ENCODE results near the gene CCBE1.

CCBE1 gene

DNA sequence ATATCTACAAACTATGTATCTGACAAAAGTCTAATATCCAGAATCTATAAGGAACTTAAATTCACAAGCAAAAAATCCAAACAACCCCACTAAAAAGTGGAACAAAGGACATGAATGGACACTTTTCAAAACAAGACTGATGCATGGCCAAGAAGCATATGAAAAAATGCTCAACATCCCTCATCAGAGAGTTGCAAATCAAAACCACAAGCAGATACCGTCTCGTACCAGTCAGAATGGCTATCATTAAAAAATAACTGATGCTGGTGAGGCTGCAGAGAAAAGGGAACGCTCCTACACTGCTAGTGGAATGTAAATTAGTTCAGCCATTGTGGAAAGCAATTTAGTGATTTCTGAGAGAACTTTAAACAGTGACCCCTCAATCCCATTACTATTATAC lies 56.5 kb downstream of the CCBE1 start:
- Mint-ChIP-seq H3K36me3 (ENCODE audit: low read depth) (no peaks in the 10 kb centered on the region), H3K4me1 (ENCODE audit: low read depth) (no peaks in the 10 kb centered on the region), H3K27me3 (no peaks in the 10 kb centered on the region), H3K27ac (no peak overlapping the region), H3K9me3 (no peaks in the 10 kb centered on the region), H3K4me3 (no peak overlapping the region)
- no peak for DNase-seq

DNA sequence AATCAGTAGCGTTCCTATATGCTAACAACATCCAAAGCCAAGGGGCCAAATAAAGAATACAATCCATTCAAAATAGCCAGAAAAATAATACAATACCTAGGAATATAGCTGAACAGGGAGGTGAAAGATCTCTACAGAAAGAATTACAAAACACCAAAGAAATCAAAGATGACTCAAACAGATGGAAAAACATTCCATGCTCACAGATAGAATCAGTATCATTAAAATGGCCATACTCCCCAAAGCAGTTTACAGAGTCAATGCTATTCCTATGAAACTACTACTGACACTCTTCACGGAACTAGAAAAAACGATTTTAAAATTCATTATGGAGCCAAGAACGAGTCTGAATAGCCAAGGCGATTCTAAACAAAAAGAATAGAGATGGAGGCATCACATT lies 57.4 kb downstream of the CCBE1 start:
- no peak for DNase-seq
- Mint-ChIP-seq H3K36me3 (ENCODE audit: low read depth) (no peaks in the 10 kb centered on the region), H3K4me3 (no peak overlapping the region), H3K9me3 (no peaks in the 10 kb centered on the region), H3K27me3 (no peaks in the 10 kb centered on the region), H3K27ac (no peak overlapping the region), H3K4me1 (ENCODE audit: low read depth) (no peaks in the 10 kb centered on the region)

DNA sequence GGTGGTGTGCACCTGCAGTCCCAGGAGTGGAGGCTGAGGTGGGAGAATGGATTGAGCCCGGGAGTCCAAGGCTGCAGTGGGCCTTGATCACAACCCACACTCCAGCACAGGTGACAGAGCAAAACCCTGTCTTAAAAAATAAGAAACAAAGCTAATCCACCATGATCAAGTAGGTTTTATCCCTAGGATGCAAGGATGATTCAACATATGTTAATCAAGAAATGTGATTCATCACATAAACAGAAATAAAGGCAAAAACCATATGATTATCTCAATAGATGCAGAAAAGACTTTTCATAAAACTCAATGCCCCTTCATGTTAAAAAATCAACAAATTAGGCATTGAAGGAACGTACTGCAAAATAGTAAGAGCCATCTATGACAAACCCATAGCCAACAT lies 58.1 kb downstream of the CCBE1 start:
- Mint-ChIP-seq H3K27me3 (no peaks in the 10 kb centered on the region), H3K9me3 (no peaks in the 10 kb centered on the region), H3K36me3 (ENCODE audit: low read depth) (no peaks in the 10 kb centered on the region), H3K27ac (no peak overlapping the region), H3K4me3 (no peak overlapping the region), H3K4me1 (ENCODE audit: low read depth) (no peaks in the 10 kb centered on the region)
- no peak for DNase-seq

- no peak for DNase-seq
- H3K4me1 Mint-ChIP-seq (ENCODE audit: low read depth): no peaks in the 10 kb centered on the region
- H3K27me3 Mint-ChIP-seq: peaks cover 5% of the 10 kb centered on the region
- H3K9me3 Mint-ChIP-seq: no peaks in the 10 kb centered on the region
- H3K27ac Mint-ChIP-seq: no peak overlapping the region
- no peaks in the 10 kb centered on the region for H3K36me3 Mint-ChIP-seq (ENCODE audit: low read depth)
- H3K4me3 Mint-ChIP-seq: no peak overlapping the region
Measured at GRCh38 chr18:59633961-59634485, 63.2 kb downstream of the CCBE1 start.

GRCh38 chr18:59633317-59633716 lies 63.9 kb downstream of the CCBE1 start:
- DNase-seq: no peak
- Mint-ChIP-seq H3K4me1 (ENCODE audit: low read depth) (no peaks in the 10 kb centered on the region), H3K27ac (no peak overlapping the region), H3K36me3 (ENCODE audit: low read depth) (no peaks in the 10 kb centered on the region), H3K4me3 (no peak overlapping the region), H3K27me3 (peaks cover 5% of the 10 kb centered on the region), H3K9me3 (no peaks in the 10 kb centered on the region)

DNA sequence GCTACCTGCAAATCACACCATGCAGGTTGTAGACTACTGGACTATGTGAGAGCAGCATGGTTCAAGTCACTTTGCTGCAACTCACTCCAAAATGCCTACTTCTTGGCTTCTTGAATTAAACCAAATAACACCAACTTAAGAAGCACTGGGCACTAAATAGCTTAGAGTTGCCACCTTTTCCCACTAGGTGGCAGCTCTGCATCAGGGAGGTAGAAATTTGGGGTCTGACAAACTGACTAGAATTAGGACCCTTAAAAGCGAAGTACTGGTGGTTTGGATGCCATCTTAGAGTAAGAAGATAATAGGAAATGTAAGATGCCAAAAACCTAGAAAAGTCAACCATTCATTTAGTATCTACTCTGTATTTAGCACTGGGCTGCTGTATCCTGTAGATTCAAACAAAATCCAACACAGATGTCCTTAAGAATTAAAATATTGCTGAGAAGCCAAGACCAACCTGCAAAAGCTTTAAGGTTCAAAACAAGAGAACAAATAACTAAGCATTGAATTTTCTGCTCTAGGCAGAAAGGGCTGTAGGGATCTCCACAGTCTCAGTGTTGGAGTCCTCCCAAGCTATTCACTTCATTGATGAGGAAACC lies 65.5 kb downstream of the CCBE1 start:
- no peak for DNase-seq
- Mint-ChIP-seq H3K9me3 (no peaks in the 10 kb centered on the region), H3K4me3 (no peak overlapping the region), H3K36me3 (ENCODE audit: low read depth) (no peaks in the 10 kb centered on the region), H3K4me1 (ENCODE audit: low read depth) (no peaks in the 10 kb centered on the region), H3K27ac (no peak overlapping the region), H3K27me3 (peaks cover 5% of the 10 kb centered on the region)

- H3K27me3 Mint-ChIP-seq: peaks cover 5% of the 10 kb centered on the region
- no peak for DNase-seq
- H3K4me3 Mint-ChIP-seq: no peak overlapping the region
- H3K36me3 Mint-ChIP-seq (ENCODE audit: low read depth): no peaks in the 10 kb centered on the region
- H3K4me1 Mint-ChIP-seq (ENCODE audit: low read depth): no peaks in the 10 kb centered on the region
- H3K9me3 Mint-ChIP-seq: no peaks in the 10 kb centered on the region
- no peak overlapping the region for H3K27ac Mint-ChIP-seq
Measured at GRCh38 chr18:59629894-59630293, 67.3 kb downstream of the CCBE1 start.

GRCh38 chr18:59628995-59629394 lies 68.2 kb downstream of the CCBE1 start:
- Mint-ChIP-seq H3K9me3 (no peaks in the 10 kb centered on the region), H3K36me3 (ENCODE audit: low read depth) (no peaks in the 10 kb centered on the region), H3K27me3 (peaks cover 5% of the 10 kb centered on the region), H3K4me1 (ENCODE audit: low read depth) (no peaks in the 10 kb centered on the region), H3K4me3 (no peak overlapping the region), H3K27ac (no peak overlapping the region)
- no peak for DNase-seq

DNA sequence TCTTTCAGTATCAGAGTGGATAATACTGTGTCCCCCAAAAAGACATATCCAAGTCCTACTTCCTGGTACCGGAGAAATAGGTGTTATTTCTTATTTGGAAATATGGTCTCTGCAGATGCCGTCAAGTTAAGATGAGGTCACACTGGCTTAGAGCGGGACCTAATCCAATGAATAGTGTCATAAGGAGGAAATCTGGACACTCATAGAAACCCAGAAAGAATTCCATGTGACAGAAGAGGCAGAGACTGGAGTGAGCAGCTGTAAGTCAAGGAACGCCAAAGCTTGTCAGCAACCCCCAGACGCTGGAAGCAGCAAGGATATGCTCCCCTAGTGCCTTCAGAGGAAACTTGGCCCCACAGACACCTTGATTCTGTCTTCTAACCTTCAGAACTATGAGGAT lies 69.8 kb downstream of the CCBE1 start:
- no peaks in the 10 kb centered on the region for H3K4me1 Mint-ChIP-seq (ENCODE audit: low read depth)
- DNase-seq: no peak
- peaks cover 5% of the 10 kb centered on the region for H3K27me3 Mint-ChIP-seq
- H3K4me3 Mint-ChIP-seq: no peak overlapping the region
- no peak overlapping the region for H3K27ac Mint-ChIP-seq
- no peaks in the 10 kb centered on the region for H3K9me3 Mint-ChIP-seq
- H3K36me3 Mint-ChIP-seq (ENCODE audit: low read depth): no peaks in the 10 kb centered on the region

DNA sequence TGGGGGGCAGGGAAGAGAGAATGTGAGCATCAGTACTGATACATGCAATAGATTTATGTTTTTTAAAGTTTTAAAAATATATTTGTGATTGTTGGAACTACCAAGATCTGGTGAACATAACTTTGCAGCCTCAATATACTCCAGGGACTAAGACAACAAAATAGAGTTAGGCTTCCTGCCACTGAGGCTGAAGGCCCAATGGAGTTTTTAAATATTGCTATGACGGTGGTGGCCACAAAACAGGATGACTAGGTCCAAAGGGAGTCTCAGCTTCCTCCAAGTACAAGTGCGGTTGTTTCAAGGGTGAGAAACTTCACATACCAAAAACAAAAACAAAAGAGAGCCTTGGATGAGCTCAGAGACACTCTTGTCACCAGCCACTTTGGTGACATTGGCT lies 72.9 kb downstream of the CCBE1 start:
- Mint-ChIP-seq H3K9me3 (no peaks in the 10 kb centered on the region), H3K4me1 (ENCODE audit: low read depth) (no peaks in the 10 kb centered on the region), H3K36me3 (ENCODE audit: low read depth) (no peaks in the 10 kb centered on the region), H3K27me3 (no peaks in the 10 kb centered on the region), H3K27ac (no peak overlapping the region), H3K4me3 (no peak overlapping the region)
- no peak for DNase-seq

GRCh38 chr18:59623456-59624368 lies 73.5 kb downstream of the CCBE1 start:
- H3K36me3 Mint-ChIP-seq (ENCODE audit: low read depth): no peaks in the 10 kb centered on the region
- H3K9me3 Mint-ChIP-seq: no peaks in the 10 kb centered on the region
- H3K4me3 Mint-ChIP-seq: no peak overlapping the region
- H3K27ac Mint-ChIP-seq: no peak overlapping the region
- no peaks in the 10 kb centered on the region for H3K27me3 Mint-ChIP-seq
- DNase-seq: no peak
- no peaks in the 10 kb centered on the region for H3K4me1 Mint-ChIP-seq (ENCODE audit: low read depth)

- no peak overlapping the region for H3K27ac Mint-ChIP-seq
- no peaks in the 10 kb centered on the region for H3K9me3 Mint-ChIP-seq
- H3K36me3 Mint-ChIP-seq (ENCODE audit: low read depth): no peaks in the 10 kb centered on the region
- DNase-seq: no peak
- H3K4me1 Mint-ChIP-seq (ENCODE audit: low read depth): no peaks in the 10 kb centered on the region
- H3K4me3 Mint-ChIP-seq: no peak overlapping the region
- no peaks in the 10 kb centered on the region for H3K27me3 Mint-ChIP-seq
Measured at GRCh38 chr18:59621027-59621426, 76.2 kb downstream of the CCBE1 start.

GRCh38 chr18:59620381-59620780 lies 76.8 kb downstream of the CCBE1 start:
- Mint-ChIP-seq H3K27ac (no peak overlapping the region), H3K36me3 (ENCODE audit: low read depth) (no peaks in the 10 kb centered on the region)

GRCh38 chr18:59619816-59620215 lies 77.4 kb downstream of the CCBE1 start:
- Mint-ChIP-seq H3K36me3 (ENCODE audit: low read depth) (no peaks in the 10 kb centered on the region), H3K9me3 (no peaks in the 10 kb centered on the region), H3K4me3 (no peak overlapping the region), H3K27ac (no peak overlapping the region), H3K4me1 (ENCODE audit: low read depth) (no peaks in the 10 kb centered on the region), H3K27me3 (no peaks in the 10 kb centered on the region)
- no peak for DNase-seq

More at GRCh38 chr18:59620381-59620780, 76.8 kb downstream of the CCBE1 start:
- Mint-ChIP-seq H3K4me1 (ENCODE audit: low read depth) (no peaks in the 10 kb centered on the region), H3K9me3 (no peaks in the 10 kb centered on the region), H3K4me3 (no peak overlapping the region), H3K27me3 (no peaks in the 10 kb centered on the region)
- no peak for DNase-seq

- Mint-ChIP-seq H3K4me3 (no peak overlapping the region), H3K4me1 (ENCODE audit: low read depth) (no peaks in the 10 kb centered on the region), H3K36me3 (ENCODE audit: low read depth) (no peaks in the 10 kb centered on the region), H3K27ac (no peak overlapping the region), H3K27me3 (no peaks in the 10 kb centered on the region), H3K9me3 (no peaks in the 10 kb centered on the region)
- DNase-seq: no peak
Measured at GRCh38 chr18:59617468-59617932, 79.7 kb downstream of the CCBE1 start.
